ENCODE data around the gene GPATCH3. TPM values are rescaled to one million over a fixed set of nuclear protein-coding genes. Genes with fewer than 3 reads are reported as not detected.
"Not testable (repeated sequence)": the region's sequence is repeated elsewhere in the genome, so short reads cannot be mapped to it uniquely, and the experiment has no call there.

GPATCH3 gene
- total and polyA plus RNA-seq, 2 donors from 2014 or later = 15.8 TPM

DNA sequence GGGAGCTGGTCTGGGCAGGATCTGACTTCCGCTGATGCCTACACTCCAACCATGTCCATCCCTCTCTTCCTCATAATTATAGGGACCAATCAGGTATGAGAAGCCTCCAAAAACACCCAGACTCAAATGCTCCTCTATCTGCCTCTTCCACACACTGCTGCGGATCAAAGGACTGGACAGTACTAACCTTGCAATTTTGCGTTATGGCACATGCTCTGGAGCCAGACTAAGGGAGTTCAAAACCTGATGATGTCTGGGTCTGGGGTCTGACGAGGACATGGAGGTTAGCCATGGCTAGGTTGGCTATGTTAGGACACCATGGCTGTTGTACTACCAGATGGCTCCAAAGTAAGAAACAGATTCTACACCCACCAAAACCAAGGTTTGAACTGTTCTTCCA lies 20.5 kb downstream of the GPATCH3 start:
- H3K4me1 ChIP-seq (ENCODE audit: control insufficient read depth in 2 of 3, insufficient read depth in 2 of 3, low read depth in 1 of 3, low read length in 3 of 3) = no peaks in the 10 kb centered on the region
- no peak for DNase-seq
- no peak overlapping the region for H3K4me3 ChIP-seq (ENCODE audit: low read length in 3 of 3)
- no peak for FAIRE-seq
- TF ChIP-seq, protein P1, sequence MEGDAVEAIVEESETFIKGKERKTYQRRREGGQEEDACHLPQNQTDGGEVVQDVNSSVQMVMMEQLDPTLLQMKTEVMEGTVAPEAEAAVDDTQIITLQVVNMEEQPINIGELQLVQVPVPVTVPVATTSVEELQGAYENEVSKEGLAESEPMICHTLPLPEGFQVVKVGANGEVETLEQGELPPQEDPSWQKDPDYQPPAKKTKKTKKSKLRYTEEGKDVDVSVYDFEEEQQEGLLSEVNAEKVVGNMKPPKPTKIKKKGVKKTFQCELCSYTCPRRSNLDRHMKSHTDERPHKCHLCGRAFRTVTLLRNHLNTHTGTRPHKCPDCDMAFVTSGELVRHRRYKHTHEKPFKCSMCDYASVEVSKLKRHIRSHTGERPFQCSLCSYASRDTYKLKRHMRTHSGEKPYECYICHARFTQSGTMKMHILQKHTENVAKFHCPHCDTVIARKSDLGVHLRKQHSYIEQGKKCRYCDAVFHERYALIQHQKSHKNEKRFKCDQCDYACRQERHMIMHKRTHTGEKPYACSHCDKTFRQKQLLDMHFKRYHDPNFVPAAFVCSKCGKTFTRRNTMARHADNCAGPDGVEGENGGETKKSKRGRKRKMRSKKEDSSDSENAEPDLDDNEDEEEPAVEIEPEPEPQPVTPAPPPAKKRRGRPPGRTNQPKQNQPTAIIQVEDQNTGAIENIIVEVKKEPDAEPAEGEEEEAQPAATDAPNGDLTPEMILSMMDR (IDR thresholded peaks at IDR 0.05; ENCODE audit: borderline replicate concordance, extremely low read depth, insufficient read depth) = no peak
- no peak overlapping the region for H3K27ac ChIP-seq (ENCODE audit: low read depth in 2 of 2, low read length in 2 of 2)
- intact Hi-C loops (cut with DNase I) = loop anchor here (10.0 kb wide), 1 partner anchor 75 kb away; no protein-coding TSS in a partner anchor
- peaks cover 6 to 47% (median 40%) of the 10 kb centered on the region in 3 donors for H3K36me3 ChIP-seq (ENCODE audit: control insufficient read depth in 2 of 3, insufficient read depth in 3 of 3, low read length in 3 of 3)
- no peaks in the 10 kb centered on the region for H3K27me3 ChIP-seq (ENCODE audit: control insufficient read depth, insufficient read depth, low read length)
- no peak overlapping the region for H3K9ac ChIP-seq (ENCODE audit: low read length in 3 of 3)
- H3K9me3 ChIP-seq (ENCODE audit: control insufficient read depth in 2 of 3, insufficient read depth in 1 of 3, low read length in 3 of 3) = no peaks in the 10 kb centered on the region

DNA sequence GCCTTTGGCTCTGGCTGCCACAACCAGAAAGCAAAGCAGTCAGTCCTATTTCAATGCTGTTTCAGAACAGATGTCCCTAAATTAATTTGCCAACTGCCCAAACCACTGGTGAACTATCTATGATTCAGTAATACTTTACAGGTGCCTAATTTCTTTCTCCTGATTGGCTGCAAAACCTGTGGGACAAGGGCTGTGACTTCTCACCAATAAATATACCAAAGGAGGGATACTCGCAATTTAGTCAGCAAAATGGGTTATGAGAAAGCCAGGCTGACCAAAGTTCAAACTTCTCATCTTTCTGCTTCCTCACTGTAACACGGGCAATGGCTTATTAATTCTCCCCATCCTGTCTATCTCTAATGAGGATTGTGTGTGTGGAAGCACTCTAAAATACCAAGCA lies 22.9 kb downstream of the GPATCH3 start:
- Histone ChIP-seq H3K4me3 (ENCODE audit: low read length in 3 of 3) (no peak overlapping the region), H3K9me3 (ENCODE audit: control insufficient read depth in 2 of 3, insufficient read depth in 1 of 3, low read length in 3 of 3) (no peaks in the 10 kb centered on the region), H3K9ac (ENCODE audit: low read length in 3 of 3) (no peak overlapping the region), H3K27me3 (ENCODE audit: control insufficient read depth, insufficient read depth, low read length) (no peaks in the 10 kb centered on the region), H3K36me3 (ENCODE audit: control insufficient read depth in 2 of 3, insufficient read depth in 3 of 3, low read length in 3 of 3) (peaks cover 2 to 28% (median 23%) of the 10 kb centered on the region in 3 donors), H3K4me1 (ENCODE audit: control insufficient read depth in 2 of 3, insufficient read depth in 2 of 3, low read depth in 1 of 3, low read length in 3 of 3) (no peaks in the 10 kb centered on the region), H3K27ac (ENCODE audit: low read depth in 2 of 2, low read length in 2 of 2) (no peak overlapping the region)
- DNase-seq (no peak), FAIRE-seq (no peak)
- TF ChIP-seq, protein P1 (IDR thresholded peaks at IDR 0.05; ENCODE audit: borderline replicate concordance, extremely low read depth, insufficient read depth) = no peak
- intact Hi-C loops (cut with DNase I) = no loop called here

DNA sequence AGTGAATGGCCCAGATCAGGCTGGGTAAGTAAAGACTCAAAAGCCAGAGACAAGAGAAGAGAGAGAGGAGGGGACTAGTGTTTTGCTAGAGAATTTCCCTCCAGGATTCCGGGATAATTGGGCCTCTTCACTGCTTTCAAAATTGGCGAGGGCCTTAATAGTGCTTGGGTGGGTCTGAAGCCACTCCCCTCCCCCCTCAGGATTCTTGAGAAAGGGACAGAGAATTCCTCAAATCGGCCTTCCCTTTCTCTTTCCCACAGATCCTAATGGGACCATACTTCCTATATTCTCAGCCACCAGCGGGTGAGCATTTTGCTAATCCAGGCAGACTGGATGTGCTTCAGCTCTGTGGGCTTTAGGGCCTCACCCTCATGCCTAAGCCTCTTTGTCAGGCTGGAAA lies 25.4 kb downstream of the GPATCH3 start:
- H3K36me3 ChIP-seq (ENCODE audit: control insufficient read depth in 2 of 3, insufficient read depth in 3 of 3, low read length in 3 of 3) = peaks cover under 1 to 12% (median 9%) of the 10 kb centered on the region in 3 donors
- no peaks in the 10 kb centered on the region for H3K4me1 ChIP-seq (ENCODE audit: control insufficient read depth in 2 of 3, insufficient read depth in 2 of 3, low read depth in 1 of 3, low read length in 3 of 3)
- no peak overlapping the region for H3K27ac ChIP-seq (ENCODE audit: low read depth in 2 of 2, low read length in 2 of 2)
- DNase-seq (peak in 1 of 5 donors; percentile 4), FAIRE-seq (no peak)
- TF ChIP-seq, protein P1 (IDR thresholded peaks at IDR 0.05; ENCODE audit: borderline replicate concordance, extremely low read depth, insufficient read depth) = no peak
- no peaks in the 10 kb centered on the region for H3K9me3 ChIP-seq (ENCODE audit: control insufficient read depth in 2 of 3, insufficient read depth in 1 of 3, low read length in 3 of 3)
- intact Hi-C loops (cut with DNase I) = no loop called here
- H3K27me3 ChIP-seq (ENCODE audit: control insufficient read depth, insufficient read depth, low read length) = no peaks in the 10 kb centered on the region
- H3K4me3 ChIP-seq (ENCODE audit: low read length in 3 of 3) = no peak overlapping the region
- H3K9ac ChIP-seq (ENCODE audit: low read length in 3 of 3) = no peak overlapping the region

DNA sequence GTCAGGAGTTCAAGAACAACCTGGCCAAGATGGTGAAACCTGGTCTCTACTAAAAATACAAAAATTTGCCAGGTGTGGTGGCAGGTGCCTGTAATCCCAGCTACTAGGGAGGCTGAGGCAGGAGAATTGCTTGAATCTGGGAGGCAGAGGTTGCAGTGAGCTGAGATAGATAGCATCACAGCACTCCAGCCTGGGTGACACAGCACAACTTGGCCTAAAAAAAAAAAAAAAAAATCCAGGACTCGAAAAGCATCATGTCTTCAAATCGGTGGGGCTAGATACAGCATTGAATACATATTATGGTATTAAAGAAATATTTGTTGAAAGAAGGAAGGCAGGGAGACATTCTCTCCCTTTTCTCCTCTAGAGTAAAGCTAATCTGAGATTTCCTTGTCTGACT lies 27.2 kb downstream of the GPATCH3 start:
- H3K9ac ChIP-seq (ENCODE audit: low read length in 3 of 3); H3K9me3 ChIP-seq (ENCODE audit: control insufficient read depth in 2 of 3, insufficient read depth in 1 of 3, low read length in 3 of 3); H3K36me3 ChIP-seq (ENCODE audit: control insufficient read depth in 2 of 3, insufficient read depth in 3 of 3, low read length in 3 of 3); H3K27me3 ChIP-seq (ENCODE audit: control insufficient read depth, insufficient read depth, low read length); intact Hi-C loops (cut with DNase I); H3K27ac ChIP-seq (ENCODE audit: low read depth in 2 of 2, low read length in 2 of 2); FAIRE-seq; H3K4me1 ChIP-seq (ENCODE audit: control insufficient read depth in 2 of 3, insufficient read depth in 2 of 3, low read depth in 1 of 3, low read length in 3 of 3); H3K4me3 ChIP-seq (ENCODE audit: low read length in 3 of 3); DNase-seq: not testable (repeated sequence)
